NK-92 treated with Interleukin-12 subunit alpha and Interleukin-12 subunit beta, amount 100 ng/mL, for 24 hours (cell line): Measurements from ENCODE around the gene ANAPC7.
"Not testable (repeated sequence)": the region's sequence is repeated elsewhere in the genome, so short reads cannot be mapped to it uniquely, and the experiment has no call there.

ENCODE experiments used
- DNase-seq: peaks from one replicate; lab custom pipeline; 2025; lab: John Stamatoyannopoulos, UW

Gene ANAPC7

GRCh38 chr12:110373962-110374611 is 29.4 kb downstream of the ANAPC7 start:
- no peak for DNase-seq

GRCh38 chr12:110373425-110373824 is 30.1 kb downstream of the ANAPC7 start:
- DNase-seq, result no peak

GRCh38 chr12:110373025-110373424 is 30.5 kb downstream of the ANAPC7 start:
- no peak for DNase-seq

DNA sequence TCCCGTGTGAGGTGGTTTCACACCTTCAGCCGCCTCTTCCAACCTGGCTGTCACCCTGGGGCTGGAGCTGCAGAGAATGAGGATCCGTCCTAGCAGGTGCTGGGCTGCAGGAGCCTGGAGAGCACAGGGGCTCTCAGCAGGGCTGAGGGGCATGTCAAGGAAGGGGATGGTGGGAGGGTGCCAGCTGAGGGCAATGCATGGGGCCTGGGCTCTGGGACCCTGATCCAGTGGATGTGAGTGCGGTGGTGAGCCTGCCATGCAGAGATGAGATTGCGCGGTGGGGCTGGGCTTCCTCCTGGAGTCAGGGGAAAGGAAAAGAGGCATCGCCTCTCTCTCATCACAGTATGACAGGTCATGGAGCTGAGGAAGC is 31.5 kb downstream of the ANAPC7 start:
- DNase-seq, result no peak

GRCh38 chr12:110371408-110372055 is 32.0 kb downstream of the ANAPC7 start:
- DNase-seq, result no peak

DNA sequence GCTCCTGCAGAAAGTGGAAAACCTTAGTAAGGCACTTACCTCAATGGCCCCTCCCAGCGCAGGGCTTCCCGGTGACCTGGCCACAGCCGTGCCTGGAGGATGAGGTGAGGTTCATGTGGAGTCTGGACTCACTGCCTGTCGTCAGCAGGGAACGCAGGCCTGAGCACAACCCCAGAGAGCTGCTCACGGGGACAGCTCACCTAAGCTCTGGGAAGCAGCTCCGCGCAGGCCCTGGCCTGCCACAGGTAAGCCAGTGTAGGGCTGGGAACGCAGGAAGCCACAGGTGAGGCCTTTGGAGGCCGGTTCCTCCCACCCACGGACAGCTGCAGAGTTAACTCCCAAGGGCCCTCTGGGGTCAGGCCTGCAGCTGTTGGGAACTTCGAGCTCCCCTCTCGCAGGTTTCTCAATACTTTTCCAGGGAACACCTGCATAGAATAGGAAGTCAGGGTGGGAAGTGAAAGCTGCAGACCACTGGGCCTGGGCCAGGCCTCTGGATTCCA is 32.7 kb downstream of the ANAPC7 start:
- DNase-seq, result no peak

- DNase-seq, result no peak
Observed at GRCh38 chr12:110369992-110370391, 33.5 kb downstream of the ANAPC7 start.

GRCh38 chr12:110367181-110367864 is 36.2 kb downstream of the ANAPC7 start:
- no peak for DNase-seq

- no peak for DNase-seq
Observed at GRCh38 chr12:110366321-110367142, 37.0 kb downstream of the ANAPC7 start.

DNA sequence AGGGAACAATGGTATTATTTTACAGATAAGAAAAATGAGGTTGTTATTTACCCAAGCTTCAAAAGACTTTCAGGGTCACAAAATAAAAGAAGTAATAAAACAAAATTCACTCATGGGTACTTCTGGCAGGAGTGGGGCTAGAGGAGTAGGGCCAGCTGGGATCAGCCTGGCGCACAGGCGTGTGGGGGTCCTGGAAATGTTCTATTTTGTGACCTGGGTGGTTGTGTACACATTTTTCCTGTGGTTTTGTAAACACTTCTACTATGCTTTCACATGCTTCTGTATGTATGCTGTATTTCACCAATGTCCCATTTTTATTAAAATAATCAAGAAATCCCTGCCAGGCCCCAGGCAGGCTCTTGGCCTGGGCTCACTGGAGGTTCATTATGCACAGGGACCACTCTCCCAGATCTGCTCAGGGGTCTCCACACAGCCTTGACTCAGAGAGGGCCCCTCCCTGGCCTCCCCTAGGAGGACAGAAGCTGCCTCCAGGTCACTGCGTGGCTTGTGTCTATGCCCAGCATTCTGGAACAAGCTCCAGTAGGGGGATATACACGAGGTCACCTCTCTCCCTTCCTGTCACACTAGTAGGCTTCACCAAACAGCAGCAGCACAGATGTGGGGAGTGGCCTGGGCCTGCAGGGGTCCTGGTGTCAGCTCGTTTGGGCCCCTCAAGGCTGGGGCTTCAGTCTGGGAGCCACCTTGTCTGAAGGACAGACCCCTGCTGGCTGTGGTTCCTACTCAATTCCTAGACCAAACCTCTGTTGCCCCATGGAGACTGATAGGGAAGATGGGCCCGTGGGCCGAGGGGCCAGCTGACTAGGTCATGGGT is 37.8 kb downstream of the ANAPC7 start:
- DNase-seq, result no peak

DNA sequence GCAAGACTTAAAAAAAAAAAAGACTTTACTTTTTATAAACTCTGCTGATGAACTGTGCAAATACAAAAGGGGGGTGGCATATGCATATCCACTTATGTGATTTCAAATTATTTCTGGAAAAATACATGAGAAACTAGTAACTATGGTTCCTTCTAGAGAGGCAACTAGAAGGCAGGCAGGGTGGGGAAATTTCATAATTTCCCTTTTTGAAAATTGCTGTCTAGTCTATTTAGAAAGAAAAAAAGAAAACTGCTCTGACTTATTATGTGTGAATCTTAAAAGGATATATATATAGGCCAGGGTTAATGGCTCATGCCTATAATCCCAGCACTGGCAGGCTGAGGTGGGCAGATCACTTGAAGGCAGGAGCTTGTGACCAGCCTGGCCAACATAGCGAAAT is 42.3 kb downstream of the ANAPC7 start:
- no peak for DNase-seq

- not testable (repeated sequence) for DNase-seq
Observed at GRCh38 chr12:110358384-110359097, 45.0 kb downstream of the ANAPC7 start.

GRCh38 chr12:110355073-110355472 is 48.4 kb downstream of the ANAPC7 start:
- no peak for DNase-seq

GRCh38 chr12:110354172-110354780 is 49.2 kb downstream of the ANAPC7 start:
- DNase-seq, result no peak

GRCh38 chr12:110353211-110353965 is 50.1 kb downstream of the ANAPC7 start:
- DNase-seq, result no peak

GRCh38 chr12:110352401-110352800 is 51.1 kb downstream of the ANAPC7 start:
- DNase-seq, result no peak

GRCh38 chr12:110351119-110351518 is 52.4 kb downstream of the ANAPC7 start:
- no peak for DNase-seq

DNA sequence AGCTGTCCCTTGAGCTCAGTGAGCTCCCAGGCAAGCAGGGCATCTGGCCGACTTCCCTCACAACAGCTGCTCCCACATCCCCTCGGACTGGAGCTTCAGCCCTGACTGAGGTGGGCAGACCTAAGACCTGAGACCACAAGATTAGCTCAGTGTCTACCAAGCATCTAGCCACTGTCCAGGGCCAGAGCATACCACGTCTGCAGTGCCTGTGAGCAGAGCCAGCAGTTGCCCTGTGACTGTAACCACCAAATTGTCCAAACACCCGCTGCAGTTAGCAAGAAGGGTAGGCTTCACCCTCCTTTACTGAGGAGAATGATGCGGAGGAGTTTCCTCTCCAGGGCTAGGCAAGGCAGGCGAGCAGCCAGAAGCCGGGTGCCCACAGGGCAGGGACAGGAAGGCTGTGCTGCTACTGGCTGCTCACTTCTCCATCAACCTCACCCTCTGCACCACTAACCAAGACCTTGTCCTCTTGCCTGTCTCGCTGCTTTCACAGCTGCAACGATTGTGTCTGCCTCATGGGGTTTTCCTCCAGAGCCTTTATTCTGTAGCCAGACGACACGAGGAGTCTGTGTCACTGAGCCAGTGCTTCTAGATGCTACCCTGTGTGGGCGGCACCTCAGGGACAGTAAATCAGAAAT is 53.9 kb downstream of the ANAPC7 start:
- DNase-seq, result no peak

GRCh38 chr12:110349096-110349495 is 54.4 kb downstream of the ANAPC7 start:
- no peak for DNase-seq
